GM18505 (cell line): ENCODE measurements around the gene MAP3K9.

Experiments used
- ATAC-seq: cut with Tn5 transposase; IDR thresholded peaks from one replicate; pipeline ENCODE4 v1.9.1; 2021; ENCODE audit not compliant: unreplicated experiment
- POLR2A ChIP-seq: IDR thresholded peaks from 4 replicates; pipeline ENCODE4 v1.6.1; 2011; ENCODE audit warnings: borderline replicate concordance; ENCODE audit not compliant: insufficient read depth, insufficient read length; ENCODE audit errors: extremely low read depth

The MAP3K9 gene

DNA sequence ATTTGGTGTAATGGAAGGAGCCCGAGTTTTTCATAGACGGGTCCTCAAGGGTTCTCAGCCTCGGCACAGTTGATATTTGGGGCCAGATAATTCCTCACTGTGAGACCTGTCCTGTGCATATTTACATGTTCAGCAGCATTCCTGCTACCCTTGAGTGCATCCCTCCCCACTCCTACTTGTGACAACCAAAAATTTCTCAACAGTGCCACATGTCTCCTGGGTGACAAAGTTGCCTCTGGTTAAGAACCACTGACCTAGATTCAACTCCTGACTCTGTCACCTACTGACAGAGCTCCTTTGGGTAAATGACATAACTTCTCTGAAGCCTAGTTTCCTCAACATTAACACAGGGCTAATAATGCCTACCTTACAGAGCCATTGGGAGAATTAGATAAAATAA, 107.2 kb downstream of the MAP3K9 start:
- no peak for ATAC-seq
- no peak for TF ChIP-seq POLR2A

DNA sequence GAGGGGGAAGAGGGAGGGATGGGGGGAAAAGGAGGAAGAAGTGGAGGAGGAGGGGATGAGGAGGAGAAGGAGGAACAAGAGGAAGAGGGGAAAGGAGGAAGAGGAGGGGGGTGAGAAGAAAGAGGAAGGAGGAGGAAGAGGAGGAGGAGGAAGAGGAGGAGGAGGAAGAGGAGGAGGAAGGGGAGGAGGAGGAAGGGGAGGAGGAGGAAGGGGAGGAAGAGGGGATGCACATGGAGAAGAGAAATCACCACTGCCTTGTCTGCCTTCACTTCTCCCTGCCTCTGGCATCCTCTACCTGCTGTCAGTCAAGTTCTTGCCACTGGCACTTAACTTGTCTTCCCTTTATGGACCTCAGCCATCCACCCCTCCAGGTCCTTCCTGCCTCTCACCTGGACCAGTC, 107.7 kb downstream of the MAP3K9 start:
- ATAC-seq = no peak
- no peak for TF ChIP-seq POLR2A

DNA sequence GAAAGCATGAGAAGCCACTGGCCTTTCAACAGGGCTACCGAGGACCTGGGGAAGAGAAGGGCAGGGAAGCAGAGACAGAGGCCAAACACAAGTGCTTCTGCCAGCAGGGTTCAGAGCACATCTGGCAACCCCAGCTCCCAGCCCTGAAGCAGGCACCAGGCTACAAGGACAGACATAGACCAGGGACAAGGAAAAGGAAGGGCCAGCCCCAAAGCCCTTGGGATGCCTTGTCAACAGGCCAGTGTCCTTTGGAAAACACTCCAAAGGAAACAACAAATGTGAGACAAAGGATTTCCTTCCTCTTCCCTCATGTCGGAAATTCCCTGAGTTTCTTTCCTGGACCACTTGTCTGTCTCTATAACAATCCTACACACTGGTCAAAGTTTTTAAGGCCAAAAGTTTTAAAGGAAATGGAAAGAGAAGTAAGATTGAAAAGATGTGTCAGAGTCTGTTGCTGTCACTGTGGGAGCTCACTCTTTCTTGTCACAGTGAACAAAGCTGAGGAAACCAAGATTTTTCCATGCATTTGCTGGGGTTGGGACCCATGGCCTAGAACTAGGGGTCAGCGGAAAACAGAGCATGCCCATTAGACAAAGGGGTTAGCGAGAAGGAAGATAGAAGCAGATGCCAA, 108.2 kb downstream of the MAP3K9 start:
- TF ChIP-seq POLR2A = no peak
- ATAC-seq = no peak

DNA sequence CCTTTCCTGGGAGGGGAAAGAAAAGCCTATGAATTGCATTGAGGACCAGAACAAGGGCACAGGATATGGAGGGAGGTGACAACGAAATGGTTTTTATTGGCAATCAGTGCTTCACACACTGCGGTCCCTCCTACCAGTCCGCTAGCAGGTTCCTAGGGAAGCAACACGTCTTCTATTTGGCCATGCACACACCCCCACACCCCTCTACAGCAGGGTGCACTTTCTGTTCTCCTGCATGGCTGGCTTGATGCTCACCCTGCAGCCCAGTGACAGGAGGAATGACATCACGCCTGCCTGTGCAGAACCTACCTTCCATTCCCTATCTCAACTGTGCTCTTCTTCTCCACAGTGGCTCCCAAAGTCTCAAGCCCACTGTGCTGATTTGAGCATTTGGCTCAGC, 109.7 kb downstream of the MAP3K9 start:
- TF ChIP-seq POLR2A = no peak
- ATAC-seq = no peak

DNA sequence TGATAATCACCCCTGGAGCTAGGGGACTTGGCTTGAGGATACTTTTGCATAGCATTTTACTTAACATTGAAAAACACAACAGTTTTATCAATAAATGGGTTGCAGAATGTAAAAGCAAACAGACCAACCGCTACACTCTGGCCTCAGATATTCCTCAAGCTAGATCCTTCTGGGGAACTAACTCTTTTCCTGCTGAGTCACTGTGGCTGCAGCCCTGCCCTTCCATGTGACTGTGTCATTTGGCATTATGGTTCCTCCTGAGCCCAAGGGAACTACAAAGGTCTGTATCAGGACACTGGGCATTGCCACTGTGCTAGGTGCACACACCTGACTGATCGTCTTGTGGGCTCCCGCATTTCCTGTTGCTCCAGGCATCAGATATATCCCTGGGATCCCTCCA, 111.0 kb downstream of the MAP3K9 start:
- TF ChIP-seq POLR2A = no peak
- ATAC-seq = no peak

DNA sequence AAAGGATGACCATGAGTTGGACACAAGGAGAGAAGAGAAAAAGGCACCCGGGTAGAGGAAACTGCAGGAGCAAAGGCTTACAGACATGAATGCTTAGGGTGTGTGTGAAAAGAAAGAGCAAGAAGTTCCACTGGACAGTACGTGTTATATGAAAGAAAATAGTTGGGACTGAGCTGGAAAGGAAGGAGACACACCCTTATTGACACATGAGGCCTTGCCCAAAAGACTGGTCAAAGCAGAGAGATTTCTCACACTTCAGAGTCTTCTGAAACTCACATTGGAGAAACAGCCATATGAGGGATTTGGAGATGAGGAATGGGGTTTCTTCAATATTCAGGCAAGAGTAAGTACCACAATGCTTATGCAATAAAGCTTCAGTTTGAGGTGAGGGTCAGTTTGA, 111.6 kb downstream of the MAP3K9 start:
- ATAC-seq = no peak
- TF ChIP-seq POLR2A = no peak

DNA sequence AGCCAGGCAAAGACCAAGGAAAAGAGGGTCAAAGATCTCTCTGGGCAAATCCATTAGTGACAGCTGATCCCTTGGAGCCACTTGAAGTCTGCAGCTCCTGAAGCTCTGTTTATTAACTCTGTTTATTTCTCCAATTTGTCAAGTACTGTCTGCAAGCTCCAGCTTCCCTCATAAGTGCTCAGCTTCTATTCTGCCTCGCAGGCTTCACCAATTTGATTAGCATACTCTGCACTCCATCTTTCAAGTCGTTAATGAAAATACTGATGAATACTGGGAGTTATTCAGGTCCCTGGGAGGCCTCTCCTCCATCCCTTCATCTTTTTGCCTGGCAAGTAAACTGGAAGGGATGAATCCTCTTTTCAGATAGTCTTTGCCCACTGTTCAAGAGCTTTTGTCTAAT, 113.3 kb downstream of the MAP3K9 start:
- ATAC-seq = no peak
- TF ChIP-seq POLR2A = no peak

DNA sequence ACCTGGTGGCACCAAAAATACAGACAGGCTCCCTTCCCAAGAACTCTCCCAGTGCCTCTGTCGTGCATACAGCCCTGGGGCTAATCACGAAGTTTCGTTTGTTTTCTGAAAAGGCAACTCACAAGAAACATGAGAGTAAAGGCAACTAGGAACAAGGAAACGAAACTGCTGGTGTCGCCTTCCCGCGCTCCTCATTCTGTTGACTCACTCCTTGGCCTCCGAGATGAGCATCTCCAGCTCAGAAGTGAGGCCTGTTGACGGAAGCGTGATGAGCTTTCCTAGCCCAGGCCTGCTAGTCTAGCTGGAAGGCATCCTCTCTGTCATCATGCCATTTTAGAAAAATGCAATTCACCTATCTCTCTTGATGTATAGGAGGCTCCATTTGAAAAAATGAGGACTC, 117.1 kb downstream of the MAP3K9 start:
- no peak for TF ChIP-seq POLR2A
- no peak for ATAC-seq

DNA sequence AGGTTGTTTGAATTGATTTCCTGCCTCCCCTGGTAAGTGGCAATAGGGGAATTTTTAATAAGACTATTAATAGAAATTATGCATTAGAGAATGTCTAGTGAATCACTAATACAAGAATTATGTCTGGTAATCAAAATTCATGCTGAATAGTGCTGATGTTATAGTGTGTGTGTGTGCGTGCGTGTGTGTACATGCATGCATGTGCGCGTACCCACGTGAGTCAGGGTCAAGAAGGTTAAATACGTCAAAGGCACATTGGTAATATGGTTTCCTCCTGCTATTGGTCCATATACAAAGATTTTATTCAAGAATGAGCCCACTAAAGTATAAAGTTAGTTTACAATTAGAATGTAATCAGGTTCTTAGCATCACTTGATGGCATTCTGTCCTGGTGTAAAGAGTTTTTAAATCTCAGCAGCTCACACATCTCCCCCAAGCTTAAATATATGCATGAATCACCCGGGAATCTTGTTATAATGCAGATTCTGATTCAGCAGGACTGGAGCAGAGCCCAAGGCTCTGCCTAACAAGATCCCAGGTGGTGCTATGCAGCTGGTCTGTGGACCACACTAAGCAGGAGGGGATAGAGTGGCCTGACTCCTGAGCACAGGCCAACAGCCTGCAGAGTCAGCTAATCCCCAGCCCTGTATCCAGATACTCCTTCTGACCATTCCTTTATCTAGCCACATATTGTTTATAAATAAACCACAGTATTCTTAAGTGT, 123.7 kb downstream of the MAP3K9 start:
- TF ChIP-seq POLR2A = no peak
- no peak for ATAC-seq

DNA sequence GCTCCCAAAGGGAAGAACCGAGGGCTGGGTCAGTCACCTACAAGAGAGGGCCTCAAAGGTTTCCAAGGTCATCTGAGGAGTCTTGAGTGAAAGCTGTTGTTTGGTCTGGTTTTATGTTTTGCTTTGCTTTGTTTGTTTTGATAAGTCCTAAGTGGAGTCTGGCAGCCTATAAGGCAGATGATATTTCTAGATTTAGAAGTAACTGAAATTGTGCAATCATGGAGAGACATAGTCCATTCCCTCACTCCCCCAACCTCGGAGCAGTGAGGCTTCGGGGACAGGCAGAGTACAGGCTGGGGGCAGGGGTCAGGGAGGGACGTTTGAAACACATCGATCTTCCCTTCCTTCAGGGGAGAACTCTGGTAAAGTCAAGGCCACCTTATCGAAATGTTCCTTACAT, 125.3 kb downstream of the MAP3K9 start:
- no peak for TF ChIP-seq POLR2A
- no peak for ATAC-seq

DNA sequence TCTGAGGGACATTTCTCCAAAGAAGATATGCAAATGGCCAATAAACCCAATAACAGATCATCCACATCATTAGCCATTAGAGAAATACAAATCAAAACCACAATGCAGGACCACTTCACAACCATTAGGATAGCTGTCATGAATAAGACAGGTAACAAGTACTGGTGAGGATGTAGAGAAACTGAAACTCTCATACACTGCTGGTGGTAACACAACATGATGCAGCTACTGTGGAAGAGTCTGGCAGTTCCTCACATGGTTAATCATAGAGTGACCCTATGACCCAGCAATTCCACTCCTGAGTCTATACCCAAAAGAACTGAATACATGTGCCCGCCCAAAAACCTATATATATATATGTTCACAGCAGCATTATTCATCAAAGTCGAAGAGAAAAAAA, 128.6 kb downstream of the MAP3K9 start:
- no peak for ATAC-seq
- no peak for TF ChIP-seq POLR2A

DNA sequence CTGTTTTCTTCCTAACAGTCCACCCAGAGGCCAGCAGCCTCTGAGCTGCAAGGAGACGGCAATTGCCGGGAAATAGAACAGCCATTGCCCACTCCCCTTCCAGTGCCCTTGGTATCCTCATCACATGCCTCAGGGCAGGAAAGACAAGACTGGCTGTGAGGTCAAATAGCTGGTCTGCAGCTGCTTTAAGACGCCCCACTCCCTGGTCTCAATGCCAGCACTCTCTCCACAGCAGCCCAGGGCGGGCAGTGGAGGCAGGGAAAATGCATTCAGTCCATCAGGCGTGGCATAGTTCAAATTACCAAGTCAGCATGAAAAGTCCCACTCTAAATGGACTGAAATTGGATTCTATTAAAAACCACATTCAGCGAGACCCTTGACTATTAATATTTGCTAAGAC, 132.0 kb downstream of the MAP3K9 start:
- no peak for TF ChIP-seq POLR2A
- ATAC-seq = no peak
